Memory B cell (primary cell): Measurements from ENCODE around the gene SYS1.

Experiments used
- ATAC-seq: fragments of 150-1000 bp; cut with Tn5 transposase; 2 replicates; pipeline ENCODE4 v1.10.0; 2021; ENCODE audit warnings: low read depth, mild to moderate bottlenecking, moderate library complexity
- DNase-seq, 2 donors: peaks; one replicate each; pipeline ENCODE4 v3.0.0; 2022; ENCODE audit warnings: low spot score in 2 of 2
- H3K27ac Mint-ChIP-seq: one replicate; pipeline ENCODE4 v1.8.0; 2022; ENCODE audit warnings: mild to moderate bottlenecking, moderate library complexity, mixed read lengths
- H3K27me3 Mint-ChIP-seq: one replicate; pipeline ENCODE4 v1.8.0; 2022; ENCODE audit warnings: mixed read lengths
- H3K36me3 Mint-ChIP-seq: one replicate; pipeline ENCODE4 v1.8.0; 2022; ENCODE audit warnings: mild to moderate bottlenecking, mixed read lengths
- H3K4me1 Mint-ChIP-seq: one replicate; pipeline ENCODE4 v1.8.0; 2022; ENCODE audit warnings: mixed read lengths
- H3K4me3 Mint-ChIP-seq: one replicate; pipeline ENCODE4 v1.8.0; 2022; ENCODE audit warnings: mild to moderate bottlenecking, moderate library complexity, mixed read lengths
- H3K9me3 Mint-ChIP-seq: one replicate; pipeline ENCODE4 v1.8.0; 2022; ENCODE audit warnings: mixed read lengths

Gene SYS1

DNA sequence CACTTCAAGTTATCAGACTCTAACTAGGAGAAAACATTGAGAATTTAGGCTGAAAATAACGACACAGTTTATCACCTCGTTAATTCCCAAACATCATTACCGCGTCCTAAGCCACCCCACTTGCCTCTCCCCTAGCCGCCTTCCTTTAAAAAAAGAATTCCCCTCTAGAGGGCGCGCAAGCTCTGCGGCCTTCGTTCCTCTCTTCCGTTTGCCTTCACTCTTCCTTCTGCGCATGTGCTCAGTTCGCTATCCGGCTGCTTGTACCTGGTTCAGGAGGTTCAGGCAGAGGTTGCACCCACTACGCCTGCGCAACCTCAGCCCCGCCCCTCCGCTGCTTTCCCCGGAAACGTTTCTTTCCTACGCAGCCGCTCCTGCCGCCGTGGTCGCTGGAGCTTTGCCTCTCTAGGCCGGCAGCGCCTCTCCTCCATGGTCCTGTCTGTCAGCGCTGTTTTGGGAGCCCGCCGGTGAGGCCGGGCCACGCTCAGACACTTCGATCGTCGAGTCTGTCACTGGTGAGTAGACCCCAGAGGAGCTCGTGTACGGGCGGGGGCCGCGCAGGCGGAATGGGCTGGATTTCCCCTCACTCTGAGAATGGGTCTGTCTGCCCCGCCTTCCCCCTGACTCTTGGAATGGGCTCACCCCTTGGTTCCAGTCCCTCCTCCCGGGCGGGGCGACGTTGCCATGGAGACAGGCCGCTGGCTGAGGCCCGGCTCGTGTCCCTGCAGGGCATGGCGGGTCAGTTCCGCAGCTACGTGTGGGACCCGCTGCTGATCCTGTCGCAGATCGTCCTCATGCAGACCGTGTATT is at the start of gene SYS1:
Gene SYS1 (plus strand): TSS at position 353 of the 807 bp plus-strand sequence. CDS start 376 bp downstream, at position 729.
- peak within 1 kb of the TSS; percentile 95 for H3K27ac Mint-ChIP-seq
- H3K36me3 Mint-ChIP-seq = peaks cover 9% of the 10 kb centered on the region
- H3K9me3 Mint-ChIP-seq = no peaks in the 10 kb centered on the region
- DNase-seq (peak; percentile 94 to 98), ATAC-seq (peak; percentile 86)
- peaks cover 32% of the 10 kb centered on the region for H3K4me1 Mint-ChIP-seq
- no peaks in the 10 kb centered on the region for H3K27me3 Mint-ChIP-seq
- H3K4me3 Mint-ChIP-seq = peak within 1 kb of the TSS; percentile 97

GRCh38 chr20:45313943-45314342 is 49.0 kb upstream of the SYS1 start:
- H3K4me3 Mint-ChIP-seq = no peak overlapping the region
- DNase-seq = no peak
- peaks cover 49% of the 10 kb centered on the region for H3K27me3 Mint-ChIP-seq
- H3K4me1 Mint-ChIP-seq = peaks cover 8% of the 10 kb centered on the region
- no peaks in the 10 kb centered on the region for H3K9me3 Mint-ChIP-seq
- no peak overlapping the region for H3K27ac Mint-ChIP-seq
- H3K36me3 Mint-ChIP-seq = no peaks in the 10 kb centered on the region
- ATAC-seq = no peak

GRCh38 chr20:45315672-45316071 is 47.3 kb upstream of the SYS1 start:
- Mint-ChIP-seq H3K27ac (no peak overlapping the region), H3K27me3 (peaks cover 36% of the 10 kb centered on the region), H3K36me3 (no peaks in the 10 kb centered on the region), H3K4me1 (peaks cover 13% of the 10 kb centered on the region), H3K4me3 (no peak overlapping the region), H3K9me3 (no peaks in the 10 kb centered on the region)
- DNase-seq = no peak
- ATAC-seq = no peak

DNA sequence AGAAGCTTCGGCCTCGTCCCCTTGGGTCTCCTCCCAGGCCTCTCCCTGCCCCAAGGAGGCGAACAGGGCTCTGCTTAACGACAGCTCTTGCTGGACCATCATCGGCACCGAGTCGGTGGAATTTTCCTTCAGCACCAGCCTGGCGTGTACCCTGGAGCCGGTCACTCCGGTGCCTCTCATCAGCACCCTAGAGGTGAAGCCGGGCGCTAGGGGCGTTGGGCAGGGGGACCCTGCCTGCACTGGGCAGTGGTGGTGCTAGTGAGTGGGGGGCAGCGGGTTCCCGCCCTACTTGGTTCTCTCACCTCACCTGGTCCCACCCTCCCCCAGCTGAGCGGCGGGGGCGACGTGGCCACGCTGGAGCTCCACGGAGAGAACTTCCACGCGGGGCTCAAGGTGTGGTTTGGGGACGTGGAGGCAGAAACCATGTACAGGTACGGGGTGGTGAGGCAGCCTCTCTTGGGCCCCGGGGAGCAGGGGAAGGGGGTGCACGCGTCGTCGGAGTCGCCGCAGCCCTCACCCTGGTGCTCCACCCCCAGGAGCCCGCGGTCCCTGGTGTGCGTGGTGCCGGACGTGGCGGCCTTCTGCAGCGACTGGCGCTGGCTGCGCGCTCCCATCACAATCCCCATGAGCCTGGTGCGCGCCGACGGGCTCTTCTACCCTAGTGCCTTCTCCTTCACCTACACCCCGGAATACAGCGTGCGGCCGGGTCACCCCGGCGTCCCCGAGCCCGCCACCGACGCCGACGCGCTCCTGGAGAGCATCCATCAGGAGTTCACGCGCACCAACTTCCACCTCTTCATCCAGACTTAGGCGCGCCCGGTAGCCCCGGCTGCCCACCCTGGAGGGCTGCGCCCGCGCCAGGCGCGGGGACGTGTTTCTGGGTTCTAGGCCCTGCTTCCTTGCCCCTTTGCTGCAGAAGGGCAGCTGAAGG is 46.5 kb upstream of the SYS1 start:
- ATAC-seq (no peak), DNase-seq (no peak)
- Mint-ChIP-seq H3K4me1 (peaks cover 13% of the 10 kb centered on the region), H3K36me3 (no peaks in the 10 kb centered on the region), H3K4me3 (no peak overlapping the region), H3K9me3 (no peaks in the 10 kb centered on the region), H3K27ac (no peak overlapping the region), H3K27me3 (peaks cover 31% of the 10 kb centered on the region)

GRCh38 chr20:45317826-45318225 is 45.1 kb upstream of the SYS1 start:
- DNase-seq (no peak), ATAC-seq (no peak)
- H3K27me3 Mint-ChIP-seq = peaks cover 26% of the 10 kb centered on the region
- H3K9me3 Mint-ChIP-seq = no peaks in the 10 kb centered on the region
- no peak overlapping the region for H3K27ac Mint-ChIP-seq
- no peaks in the 10 kb centered on the region for H3K36me3 Mint-ChIP-seq
- peaks cover 13% of the 10 kb centered on the region for H3K4me1 Mint-ChIP-seq
- no peak overlapping the region for H3K4me3 Mint-ChIP-seq

DNA sequence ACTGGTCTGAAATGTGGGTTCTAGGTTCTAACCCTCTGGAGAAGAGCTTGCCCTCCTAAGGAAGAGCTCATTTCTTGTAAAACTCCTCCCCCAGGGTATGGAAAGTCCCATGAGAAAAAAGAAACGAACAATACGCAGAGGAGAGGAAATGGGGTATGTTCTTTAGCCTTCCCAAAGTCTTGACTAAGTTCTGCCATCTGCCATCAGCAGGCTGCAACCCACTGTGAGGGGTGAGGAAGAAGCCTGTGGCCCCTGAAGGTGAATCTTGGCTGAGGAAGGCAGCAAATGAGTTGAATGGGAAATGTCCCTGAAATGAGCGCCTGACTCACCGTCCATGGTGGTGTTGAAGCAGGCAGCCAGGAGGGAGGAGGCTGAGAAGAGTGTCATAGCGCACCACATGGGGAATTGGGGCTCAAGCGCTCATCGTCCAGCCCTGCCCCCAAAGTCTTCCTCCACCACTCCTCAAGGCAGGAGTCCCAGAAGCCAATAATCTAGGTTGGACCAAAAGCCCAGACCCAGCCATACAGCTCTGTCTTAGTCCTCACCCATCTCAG is 44.5 kb upstream of the SYS1 start:
- Mint-ChIP-seq H3K9me3 (no peaks in the 10 kb centered on the region), H3K4me3 (no peak overlapping the region), H3K27me3 (peaks cover 22% of the 10 kb centered on the region), H3K27ac (no peak overlapping the region), H3K4me1 (peaks cover 13% of the 10 kb centered on the region), H3K36me3 (no peaks in the 10 kb centered on the region)
- DNase-seq (no peak), ATAC-seq (no peak)

DNA sequence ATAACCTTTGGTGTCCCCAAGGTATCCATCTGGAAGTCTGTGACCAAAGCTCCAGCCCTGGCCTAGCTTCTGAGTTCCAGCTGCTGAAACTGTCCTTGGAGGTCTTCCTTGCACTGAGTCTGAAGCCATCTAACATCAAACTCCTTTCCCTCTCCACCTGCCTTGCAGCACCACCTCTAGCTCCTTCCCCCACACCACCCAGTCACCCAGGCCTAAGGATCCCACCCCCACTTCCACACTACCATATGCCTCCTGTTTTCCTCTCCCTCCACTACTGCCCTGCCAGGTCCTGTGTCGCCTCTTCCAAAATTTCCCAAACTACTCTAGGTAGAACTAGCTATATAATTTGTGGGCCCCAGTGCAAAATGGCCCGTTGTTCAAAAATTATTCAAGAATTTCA is 44.0 kb upstream of the SYS1 start:
- Mint-ChIP-seq H3K9me3 (no peaks in the 10 kb centered on the region), H3K4me3 (no peak overlapping the region), H3K27me3 (peaks cover 17% of the 10 kb centered on the region), H3K4me1 (peaks cover 13% of the 10 kb centered on the region), H3K27ac (no peak overlapping the region), H3K36me3 (no peaks in the 10 kb centered on the region)
- DNase-seq = no peak
- ATAC-seq = no peak

DNA sequence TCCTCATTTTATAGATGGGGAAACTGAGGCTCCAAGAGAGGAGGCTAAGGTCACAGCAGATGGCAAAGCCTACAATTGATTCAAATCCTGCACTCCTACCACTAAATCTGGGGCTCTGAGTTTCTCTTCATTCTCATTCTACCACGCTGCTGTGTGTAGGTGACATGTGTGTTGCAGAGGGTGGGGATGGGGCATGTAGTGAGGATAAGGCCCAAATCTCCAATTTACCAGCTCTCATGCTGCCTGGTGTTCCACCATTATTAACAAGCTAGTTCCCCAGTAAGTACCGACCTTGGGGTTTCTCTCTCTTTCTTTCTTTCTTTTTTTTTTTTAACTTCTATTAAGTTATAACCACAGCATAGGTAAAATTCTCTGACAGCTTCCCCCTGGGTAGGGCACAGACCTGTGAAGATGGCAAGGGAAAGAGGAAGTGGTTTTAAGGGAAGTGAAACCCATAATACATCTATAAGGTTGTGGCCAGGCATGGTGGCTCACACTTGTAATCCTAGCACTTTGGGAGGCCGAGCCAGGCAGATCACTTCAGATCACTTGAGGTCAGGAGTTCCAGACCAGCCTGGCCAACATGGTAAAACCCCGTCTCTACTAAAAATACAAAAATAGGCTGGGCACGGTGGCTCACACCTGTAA is 41.9 kb upstream of the SYS1 start:
- DNase-seq = peak in 1 of 2 donors; percentile 65
- Mint-ChIP-seq H3K27ac (peak overlapping the region; percentile 50), H3K4me1 (peaks cover 13% of the 10 kb centered on the region), H3K27me3 (peaks cover 7% of the 10 kb centered on the region), H3K9me3 (no peaks in the 10 kb centered on the region), H3K4me3 (no peak overlapping the region), H3K36me3 (no peaks in the 10 kb centered on the region)
- peak; percentile 97 for ATAC-seq

DNA sequence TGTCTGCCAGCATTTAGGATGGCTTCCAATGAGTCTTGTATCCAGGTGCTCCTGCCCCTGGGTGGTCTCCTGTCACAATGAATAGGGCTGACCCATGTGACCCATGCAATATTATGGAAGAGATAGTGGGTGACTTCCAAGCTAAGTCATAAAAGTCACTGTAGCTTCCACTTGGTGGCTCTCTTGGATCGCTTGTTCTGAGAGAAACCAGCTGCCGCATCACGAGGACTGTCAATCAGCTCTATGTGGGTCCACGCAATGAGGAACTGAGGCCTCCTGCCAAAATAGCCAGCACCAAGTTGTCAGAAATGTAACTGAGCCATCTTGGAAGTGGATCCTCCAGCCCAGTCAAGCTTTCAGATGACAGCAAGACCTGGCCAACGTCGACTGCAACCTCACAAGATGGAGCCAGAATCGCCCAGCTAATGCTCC is 40.0 kb upstream of the SYS1 start:
- no peak overlapping the region for H3K4me3 Mint-ChIP-seq
- peaks cover 10% of the 10 kb centered on the region for H3K4me1 Mint-ChIP-seq
- peak; percentile 21 for ATAC-seq
- H3K9me3 Mint-ChIP-seq = no peaks in the 10 kb centered on the region
- DNase-seq = no peak
- no peaks in the 10 kb centered on the region for H3K27me3 Mint-ChIP-seq
- no peaks in the 10 kb centered on the region for H3K36me3 Mint-ChIP-seq
- H3K27ac Mint-ChIP-seq = no peak overlapping the region

- Mint-ChIP-seq H3K27me3 (no peaks in the 10 kb centered on the region), H3K36me3 (no peaks in the 10 kb centered on the region), H3K9me3 (no peaks in the 10 kb centered on the region), H3K4me1 (peaks cover 10% of the 10 kb centered on the region), H3K27ac (no peak overlapping the region), H3K4me3 (no peak overlapping the region)
- DNase-seq (no peak), ATAC-seq (no peak)
Observed at GRCh38 chr20:45323731-45324130, 39.2 kb upstream of the SYS1 start.

GRCh38 chr20:45325371-45325770 is 37.6 kb upstream of the SYS1 start:
- ATAC-seq (no peak), DNase-seq (no peak)
- H3K27ac Mint-ChIP-seq = no peak overlapping the region
- no peaks in the 10 kb centered on the region for H3K36me3 Mint-ChIP-seq
- H3K4me1 Mint-ChIP-seq = peaks cover 5% of the 10 kb centered on the region
- no peak overlapping the region for H3K4me3 Mint-ChIP-seq
- no peaks in the 10 kb centered on the region for H3K27me3 Mint-ChIP-seq
- H3K9me3 Mint-ChIP-seq = no peaks in the 10 kb centered on the region

- Mint-ChIP-seq H3K27me3 (no peaks in the 10 kb centered on the region), H3K27ac (no peak overlapping the region), H3K36me3 (no peaks in the 10 kb centered on the region), H3K9me3 (no peaks in the 10 kb centered on the region), H3K4me1 (peaks cover 2% of the 10 kb centered on the region), H3K4me3 (no peak overlapping the region)
- DNase-seq = no peak
- ATAC-seq = no peak
Observed at GRCh38 chr20:45328451-45328850, 34.5 kb upstream of the SYS1 start.

GRCh38 chr20:45329497-45330319 is 33.2 kb upstream of the SYS1 start:
- no peaks in the 10 kb centered on the region for H3K9me3 Mint-ChIP-seq
- ATAC-seq = no peak
- no peaks in the 10 kb centered on the region for H3K27me3 Mint-ChIP-seq
- peaks cover 2% of the 10 kb centered on the region for H3K4me1 Mint-ChIP-seq
- H3K27ac Mint-ChIP-seq = no peak overlapping the region
- H3K36me3 Mint-ChIP-seq = no peaks in the 10 kb centered on the region
- H3K4me3 Mint-ChIP-seq = no peak overlapping the region
- no peak for DNase-seq
